Stimulated activated naive CD8-positive, alpha-beta T cell treated with anti-CD3 and anti-CD28 coated beads, Interleukin-15, amount 100 ng/mL, for 72 hours (primary cell): ENCODE data around the gene ESD.

Source experiments
- ATAC-seq: fragments of 150-1000 bp; cut with Tn5 transposase; 2 replicates; pipeline ENCODE4 v1.10.0; 2021; ENCODE audit warnings: mild to moderate bottlenecking, moderate library complexity
- DNase-seq, 2 donors: peaks; one replicate each; pipeline ENCODE4 v3.0.0; 2021 to 2022
- H3K27ac Mint-ChIP-seq, 2 donors: one replicate each; pipeline ENCODE4 v1.8.0; 2022; ENCODE audit warnings: mild to moderate bottlenecking in 2 of 2, mixed read lengths in 2 of 2, moderate library complexity in 2 of 2
- H3K27me3 Mint-ChIP-seq: one replicate; pipeline ENCODE4 v1.8.0; 2022; ENCODE audit warnings: mixed read lengths
- H3K4me1 Mint-ChIP-seq: one replicate; pipeline ENCODE4 v1.8.0; 2022; ENCODE audit warnings: mild to moderate bottlenecking, mixed read lengths
- H3K4me3 Mint-ChIP-seq, 2 donors: one replicate each; pipeline ENCODE4 v1.8.0; 2022; ENCODE audit warnings: mild to moderate bottlenecking in 2 of 2, mixed read lengths in 2 of 2, moderate library complexity in 1 of 2
- H3K9me3 Mint-ChIP-seq, 2 donors: one replicate each; pipeline ENCODE4 v1.8.0; 2022; ENCODE audit warnings: mixed read lengths in 2 of 2

Gene ESD

DNA sequence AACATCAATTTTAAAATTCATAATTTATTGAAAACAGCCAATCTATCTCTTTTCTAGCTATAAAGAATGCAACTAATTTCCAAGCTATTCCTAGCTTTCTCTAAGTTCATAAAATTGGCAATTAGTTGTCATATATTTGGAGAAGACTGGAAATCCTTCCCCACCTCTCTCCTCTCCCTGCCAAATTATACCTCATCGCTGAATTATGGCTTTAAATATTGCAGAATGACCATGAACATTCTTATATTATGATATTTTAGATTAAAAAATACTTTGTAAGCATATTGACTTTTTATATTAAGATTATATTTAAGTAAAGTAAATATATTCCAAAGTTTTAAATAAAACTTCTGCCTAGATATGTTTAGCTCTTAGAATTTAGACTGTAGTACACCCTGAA is 58.2 kb downstream of the ESD start:
- H3K27me3 Mint-ChIP-seq = no peaks in the 10 kb centered on the region
- H3K9me3 Mint-ChIP-seq = no peaks in the 10 kb centered on the region
- ATAC-seq (no peak), DNase-seq (no peak)
- H3K4me3 Mint-ChIP-seq = no peak overlapping the region
- H3K27ac Mint-ChIP-seq = no peak overlapping the region
- no peaks in the 10 kb centered on the region for H3K4me1 Mint-ChIP-seq

DNA sequence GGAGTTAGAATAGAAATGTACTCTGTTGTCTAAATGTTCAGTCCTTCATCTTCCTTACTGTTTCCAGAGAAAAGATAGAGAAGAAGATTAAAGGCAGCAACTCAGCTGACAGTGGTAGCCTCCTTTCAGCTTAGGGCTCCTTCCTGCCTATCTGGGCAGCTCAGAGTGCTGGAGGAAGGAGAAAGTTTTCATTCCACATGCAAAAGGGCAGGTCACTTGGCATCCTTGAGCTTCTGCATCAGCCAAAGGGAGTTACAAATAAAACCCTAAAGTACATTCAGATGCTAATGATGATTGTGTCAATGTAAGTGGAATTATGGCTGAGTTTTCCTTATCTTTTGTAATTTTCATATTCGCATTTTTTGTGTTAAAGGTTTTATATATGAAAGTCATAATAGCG is 58.9 kb downstream of the ESD start:
- DNase-seq (no peak), ATAC-seq (no peak)
- Mint-ChIP-seq H3K4me3 (no peak overlapping the region), H3K9me3 (no peaks in the 10 kb centered on the region), H3K4me1 (no peaks in the 10 kb centered on the region), H3K27me3 (no peaks in the 10 kb centered on the region), H3K27ac (no peak overlapping the region)

DNA sequence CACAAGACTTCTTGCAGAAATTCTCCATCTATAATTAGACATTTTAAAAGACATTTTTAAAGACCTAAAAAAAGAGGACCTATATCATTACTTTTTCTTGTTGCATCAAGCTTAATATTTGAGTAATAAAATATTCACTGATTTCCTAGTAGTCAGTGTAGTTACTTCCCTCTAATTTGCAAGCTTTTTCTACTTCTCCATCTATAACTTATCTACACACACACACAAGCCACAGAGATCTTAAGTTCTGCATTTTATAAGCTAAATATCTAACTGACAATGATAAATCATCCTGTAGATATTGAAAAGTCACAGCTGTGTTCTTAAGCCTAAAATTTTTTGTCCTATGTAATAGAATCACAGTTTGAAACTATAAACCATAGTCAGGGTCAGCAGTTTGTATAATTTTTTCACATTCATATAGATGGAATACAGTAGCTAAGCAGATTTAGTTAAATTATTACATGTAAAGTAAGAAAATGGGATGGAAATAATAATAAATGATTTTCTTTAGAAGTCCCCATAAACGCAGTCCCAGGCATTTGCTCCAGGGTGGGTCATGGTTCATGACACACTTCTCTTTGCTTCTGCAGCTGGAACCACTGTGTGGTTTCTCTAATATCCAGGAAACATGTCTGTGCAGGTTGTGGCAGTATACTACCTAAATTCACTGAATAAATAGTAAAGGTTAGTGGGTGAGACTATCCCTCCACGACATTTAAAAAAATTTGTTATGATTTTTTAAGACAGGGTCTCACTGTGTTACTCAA is 60.2 kb downstream of the ESD start:
- H3K27me3 Mint-ChIP-seq = no peaks in the 10 kb centered on the region
- no peak overlapping the region for H3K27ac Mint-ChIP-seq
- H3K4me3 Mint-ChIP-seq = no peak overlapping the region
- no peak for ATAC-seq
- H3K9me3 Mint-ChIP-seq = no peaks in the 10 kb centered on the region
- DNase-seq = no peak
- no peaks in the 10 kb centered on the region for H3K4me1 Mint-ChIP-seq

DNA sequence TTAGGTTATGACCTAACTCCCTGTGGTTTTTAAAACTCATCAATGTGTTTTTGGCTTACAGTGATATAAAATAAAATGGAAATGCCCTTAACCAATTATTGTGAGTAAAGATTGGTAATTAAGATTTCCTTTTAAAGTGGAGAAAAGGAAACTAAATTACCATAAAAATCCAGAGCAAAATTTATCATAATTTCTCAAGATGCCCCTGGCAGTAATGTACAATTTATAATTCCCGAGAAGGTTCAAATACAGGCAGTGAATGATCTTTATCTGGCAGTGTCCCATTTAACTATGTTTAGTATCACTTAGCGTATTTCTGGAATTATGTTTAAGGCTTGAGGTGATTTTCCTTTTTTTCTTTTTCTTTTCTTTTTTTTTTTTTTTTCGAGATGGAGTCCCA is 61.5 kb downstream of the ESD start:
- Mint-ChIP-seq H3K27ac (no peak overlapping the region), H3K4me1 (no peaks in the 10 kb centered on the region)

DNA sequence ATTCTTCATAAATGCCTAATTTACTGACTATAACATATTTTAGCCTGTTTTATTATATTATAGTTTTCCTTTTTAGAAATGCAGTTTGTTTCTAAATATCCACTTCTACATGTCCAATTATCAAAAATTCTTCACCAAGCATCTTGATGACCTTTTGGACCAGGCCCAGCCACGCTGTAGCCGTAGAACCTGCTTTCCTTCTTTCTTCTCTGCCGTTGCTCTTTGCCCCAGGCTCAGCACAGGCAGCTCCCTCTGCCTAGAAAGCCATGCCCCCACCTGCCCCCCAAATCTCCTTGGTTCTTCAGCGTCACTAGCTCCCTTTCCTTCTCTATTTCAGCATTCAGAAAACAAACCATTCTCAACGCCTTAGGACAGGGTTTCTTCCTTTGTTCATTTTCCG is 65.4 kb downstream of the ESD start:
- Mint-ChIP-seq H3K27me3 (no peaks in the 10 kb centered on the region), H3K4me1 (peaks cover 6% of the 10 kb centered on the region), H3K27ac (no peak overlapping the region), H3K9me3 (no peaks in the 10 kb centered on the region), H3K4me3 (no peak overlapping the region)
- no peak for DNase-seq
- ATAC-seq = no peak

More for the DNA sequence above, 61.5 kb downstream of the ESD start:
- no peaks in the 10 kb centered on the region for H3K9me3 Mint-ChIP-seq
- H3K27me3 Mint-ChIP-seq = no peaks in the 10 kb centered on the region
- DNase-seq (no peak), ATAC-seq (no peak)
- no peak overlapping the region for H3K4me3 Mint-ChIP-seq

DNA sequence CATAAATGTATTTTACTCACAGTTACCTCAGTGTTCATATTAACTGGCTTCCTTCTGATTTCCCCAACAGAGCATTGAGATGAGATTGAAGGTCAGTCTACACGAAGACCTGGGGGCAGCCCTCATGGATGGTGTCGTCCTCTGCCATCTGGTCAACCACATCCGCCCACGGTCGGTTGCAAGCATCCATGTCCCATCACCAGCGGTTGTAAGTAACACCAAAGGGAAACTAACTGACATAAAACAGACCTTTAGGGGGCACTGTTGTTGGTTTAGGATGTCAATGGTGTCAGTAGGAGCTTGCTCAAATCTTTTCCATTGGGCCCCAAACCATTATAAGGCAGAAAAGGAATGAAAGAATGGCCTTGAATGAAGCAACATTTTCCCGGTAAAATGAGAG is 68.2 kb downstream of the ESD start:
- no peaks in the 10 kb centered on the region for H3K27me3 Mint-ChIP-seq
- peak; percentile 12 to 32 for DNase-seq
- H3K4me1 Mint-ChIP-seq = peaks cover 6% of the 10 kb centered on the region
- peak; percentile 68 for ATAC-seq
- no peaks in the 10 kb centered on the region for H3K9me3 Mint-ChIP-seq
- H3K4me3 Mint-ChIP-seq = no peak overlapping the region
- peak overlapping the region in 1 of 2 donors; percentile 42 for H3K27ac Mint-ChIP-seq

DNA sequence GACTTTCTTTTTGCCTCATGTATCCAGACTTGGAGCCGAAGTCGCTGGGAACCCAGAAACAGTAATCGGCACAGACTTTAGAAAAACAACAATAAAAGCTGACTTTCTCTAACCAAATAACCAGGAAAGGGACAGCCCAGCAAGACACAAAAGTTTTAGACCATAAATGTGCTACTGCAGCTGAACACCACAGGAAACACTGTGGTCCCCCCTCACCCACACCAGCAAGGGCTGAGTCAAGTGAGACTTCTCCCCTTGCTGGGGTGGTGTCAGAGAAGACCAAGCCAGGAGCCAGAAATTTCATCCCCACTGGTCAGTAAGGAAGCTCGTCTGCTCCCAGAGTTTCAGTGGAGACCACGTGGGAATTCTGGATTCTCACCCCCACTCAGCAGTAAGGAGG is 70.6 kb downstream of the ESD start:
- DNase-seq (no peak), ATAC-seq (peak; percentile 58)
- H3K4me3 Mint-ChIP-seq = no peak overlapping the region

More for the DNA sequence above, 70.6 kb downstream of the ESD start:
- H3K27me3 Mint-ChIP-seq = no peaks in the 10 kb centered on the region
- H3K4me1 Mint-ChIP-seq = peaks cover 6% of the 10 kb centered on the region
- H3K27ac Mint-ChIP-seq = no peak overlapping the region
- H3K9me3 Mint-ChIP-seq = no peaks in the 10 kb centered on the region
